HepG2 (cell line): Measurements from ENCODE around the gene MTA1. TPM values are rescaled to one million over a fixed set of nuclear protein-coding genes. Genes with fewer than 3 reads are reported as not detected.

Source experiments
- ASH2L ChIP-seq: fragments of 300-600, 200-600 bp; sonication (generic); IDR thresholded peaks from 2 replicates; pipeline ENCODE4 v1.7.0; 2017; ENCODE audit warnings: low read depth, mild to moderate bottlenecking, moderate library complexity, mixed read lengths, low read length; ENCODE audit not compliant: insufficient read length
- JUN ChIP-seq: sonication (generic); formaldehyde crosslinking; IDR thresholded peaks from 2 replicates; pipeline ENCODE4 v1.4.0; 2020; ENCODE audit warnings: mild to moderate bottlenecking, missing genetic modification reagents
- SMAD3 ChIP-seq: sonication (generic); formaldehyde crosslinking; IDR thresholded peaks from 2 replicates; pipeline ENCODE4 v1.4.0; 2020; ENCODE audit warnings: missing genetic modification reagents
- USF2 ChIP-seq, 2 experiments: sonication (generic) in 1 of 2; formaldehyde crosslinking in 1 of 2; IDR thresholded peaks; 2 replicates each; pipeline versions ENCODE4 v1.5.1 to v1.6.1; 2011 to 2020; ENCODE audit warnings: borderline replicate concordance in 1 of 2, low read depth in 1 of 2, low read length in 1 of 2, mild to moderate bottlenecking in 1 of 2, missing genetic modification reagents in 1 of 2, moderate library complexity in 1 of 2
- XBP1 ChIP-seq: sonication (generic); formaldehyde crosslinking; IDR thresholded peaks from 2 replicates; pipeline ENCODE4 v1.5.0; 2020; ENCODE audit warnings: missing genetic modification reagents
- ZFAT ChIP-seq: sonication (generic); formaldehyde crosslinking; conservative IDR thresholded peaks from 2 replicates; pipeline ENCODE4 v1.8.1; 2023; ENCODE audit warnings: missing genetic modification reagents, inconsistent platforms
- ZNF709 ChIP-seq: sonication (generic); formaldehyde crosslinking; IDR thresholded peaks from 2 replicates; pipeline ENCODE4 v1.5.0; 2020; ENCODE audit warnings: mild to moderate bottlenecking, missing genetic modification reagents
- polyA plus RNA-seq, 8 experiments: library from polyadenylated mRNA; depleted of rRNA in 3 of 8; stranded (reverse) in 7 of 8; unstranded in 1 of 8; fragments of >200 nt; fragmentation: Illumina TruSeq in 4 of 8; extraction: Trizol in 4 of 8; gene quantifications; 2 replicates each; pipeline versions ENCODE4 v1.2.1 to v1.2.3, GENCODE V29; 2011 to 2016; ENCODE audit warnings: low read depth in 4 of 8, missing spikeins in 1 of 8, mixed read lengths in 1 of 8; ENCODE audit not compliant: insufficient read depth in 1 of 8
- total RNA-seq, 5 experiments: library from RNA; depleted of rRNA; stranded (reverse); fragments of >200 nt; fragmentation: Illumina TruSeq; extraction: Trizol; gene quantifications; 2 replicates each; pipeline ENCODE4 v1.2.3, GENCODE V29; 2016; ENCODE audit warnings: low read depth in 1 of 5
- TF ChIP-seq, protein P1 (sequence below): sonication (generic); formaldehyde crosslinking; conservative IDR thresholded peaks from 2 replicates; pipeline ENCODE4 v1.8.0; 2022; ENCODE audit warnings: missing genetic modification reagents
- TF ChIP-seq, protein P2 (sequence below): sonication (generic); formaldehyde crosslinking; IDR thresholded peaks from 2 replicates; pipeline ENCODE4 v1.5.1; 2020; ENCODE audit warnings: mild to moderate bottlenecking, missing genetic modification reagents, moderate library complexity
- TF ChIP-seq, protein P3 (sequence below): sonication (generic); formaldehyde crosslinking; conservative IDR thresholded peaks from 2 replicates; pipeline ENCODE4 v1.4.0; 2020; ENCODE audit warnings: missing genetic modification reagents
- TF ChIP-seq, protein P4 (sequence below): sonication (generic); formaldehyde crosslinking; IDR thresholded peaks from 2 replicates; pipeline ENCODE4 v1.9.0; 2021; ENCODE audit warnings: mild to moderate bottlenecking, missing genetic modification reagents

Gene MTA1
- total and polyA plus RNA-seq, 2 of the 13 experiments (the other 11 are each of a cell fraction or from before 2014, with no cell fraction given), result 35.2 to 85.8 TPM

DNA sequence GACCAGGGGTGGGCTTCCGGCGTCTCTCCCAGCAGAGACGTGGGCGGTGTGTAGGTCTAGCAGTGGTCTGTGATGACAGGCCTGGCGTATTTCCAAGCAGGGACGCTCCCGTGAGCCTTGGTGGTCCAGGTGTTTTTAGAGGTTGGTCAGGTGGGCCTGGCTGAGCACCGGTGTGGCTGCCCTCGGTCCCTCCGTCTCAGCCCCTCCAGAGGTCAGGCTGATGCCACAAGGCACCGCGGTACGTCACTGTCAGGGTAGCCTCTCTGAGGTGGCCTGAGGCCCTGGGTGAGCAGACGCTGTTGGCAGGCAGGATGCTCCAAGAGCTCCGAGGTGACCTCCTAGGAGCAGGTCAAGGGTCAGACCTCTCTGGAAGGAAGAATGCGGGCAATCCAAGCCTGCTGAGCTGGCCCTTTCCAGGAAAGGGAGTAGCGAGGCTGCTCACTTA is 13.6 kb downstream of the MTA1 start (continued):
- TF ChIP-seq ZNF709 (CRISPR knock-in tag) (no peak), SMAD3 (CRISPR knock-in tag) (no peak), USF2 (IDR thresholded peaks at IDR 0.05; ENCODE audit: low read depth, low read length) (no peak), USF2 (CRISPR knock-in tag; IDR thresholded peaks at IDR 0.05; ENCODE audit: borderline replicate concordance) (no peak), JUN (CRISPR knock-in tag) (no peak), ZFAT (no peak), XBP1 (CRISPR knock-in tag) (no peak), ASH2L (no peak)
- TF ChIP-seq, protein P1, sequence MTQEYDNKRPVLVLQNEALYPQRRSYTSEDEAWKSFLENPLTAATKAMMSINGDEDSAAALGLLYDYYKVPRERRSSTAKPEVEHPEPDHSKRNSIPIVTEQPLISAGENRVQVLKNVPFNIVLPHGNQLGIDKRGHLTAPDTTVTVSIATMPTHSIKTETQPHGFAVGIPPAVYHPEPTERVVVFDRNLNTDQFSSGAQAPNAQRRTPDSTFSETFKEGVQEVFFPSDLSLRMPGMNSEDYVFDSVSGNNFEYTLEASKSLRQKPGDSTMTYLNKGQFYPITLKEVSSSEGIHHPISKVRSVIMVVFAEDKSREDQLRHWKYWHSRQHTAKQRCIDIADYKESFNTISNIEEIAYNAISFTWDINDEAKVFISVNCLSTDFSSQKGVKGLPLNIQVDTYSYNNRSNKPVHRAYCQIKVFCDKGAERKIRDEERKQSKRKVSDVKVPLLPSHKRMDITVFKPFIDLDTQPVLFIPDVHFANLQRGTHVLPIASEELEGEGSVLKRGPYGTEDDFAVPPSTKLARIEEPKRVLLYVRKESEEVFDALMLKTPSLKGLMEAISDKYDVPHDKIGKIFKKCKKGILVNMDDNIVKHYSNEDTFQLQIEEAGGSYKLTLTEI (CRISPR knock-in tag), result no peak
- TF ChIP-seq, protein P2, sequence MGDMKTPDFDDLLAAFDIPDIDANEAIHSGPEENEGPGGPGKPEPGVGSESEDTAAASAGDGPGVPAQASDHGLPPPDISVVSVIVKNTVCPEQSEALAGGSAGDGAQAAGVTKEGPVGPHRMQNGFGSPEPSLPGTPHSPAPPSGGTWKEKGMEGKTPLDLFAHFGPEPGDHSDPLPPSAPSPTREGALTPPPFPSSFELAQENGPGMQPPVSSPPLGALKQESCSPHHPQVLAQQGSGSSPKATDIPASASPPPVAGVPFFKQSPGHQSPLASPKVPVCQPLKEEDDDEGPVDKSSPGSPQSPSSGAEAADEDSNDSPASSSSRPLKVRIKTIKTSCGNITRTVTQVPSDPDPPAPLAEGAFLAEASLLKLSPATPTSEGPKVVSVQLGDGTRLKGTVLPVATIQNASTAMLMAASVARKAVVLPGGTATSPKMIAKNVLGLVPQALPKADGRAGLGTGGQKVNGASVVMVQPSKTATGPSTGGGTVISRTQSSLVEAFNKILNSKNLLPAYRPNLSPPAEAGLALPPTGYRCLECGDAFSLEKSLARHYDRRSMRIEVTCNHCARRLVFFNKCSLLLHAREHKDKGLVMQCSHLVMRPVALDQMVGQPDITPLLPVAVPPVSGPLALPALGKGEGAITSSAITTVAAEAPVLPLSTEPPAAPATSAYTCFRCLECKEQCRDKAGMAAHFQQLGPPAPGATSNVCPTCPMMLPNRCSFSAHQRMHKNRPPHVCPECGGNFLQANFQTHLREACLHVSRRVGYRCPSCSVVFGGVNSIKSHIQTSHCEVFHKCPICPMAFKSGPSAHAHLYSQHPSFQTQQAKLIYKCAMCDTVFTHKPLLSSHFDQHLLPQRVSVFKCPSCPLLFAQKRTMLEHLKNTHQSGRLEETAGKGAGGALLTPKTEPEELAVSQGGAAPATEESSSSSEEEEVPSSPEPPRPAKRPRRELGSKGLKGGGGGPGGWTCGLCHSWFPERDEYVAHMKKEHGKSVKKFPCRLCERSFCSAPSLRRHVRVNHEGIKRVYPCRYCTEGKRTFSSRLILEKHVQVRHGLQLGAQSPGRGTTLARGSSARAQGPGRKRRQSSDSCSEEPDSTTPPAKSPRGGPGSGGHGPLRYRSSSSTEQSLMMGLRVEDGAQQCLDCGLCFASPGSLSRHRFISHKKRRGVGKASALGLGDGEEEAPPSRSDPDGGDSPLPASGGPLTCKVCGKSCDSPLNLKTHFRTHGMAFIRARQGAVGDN (CRISPR knock-in tag), result peak; percentile 23; the same call in 1 of the 2 replicates
- TF ChIP-seq, protein P3, sequence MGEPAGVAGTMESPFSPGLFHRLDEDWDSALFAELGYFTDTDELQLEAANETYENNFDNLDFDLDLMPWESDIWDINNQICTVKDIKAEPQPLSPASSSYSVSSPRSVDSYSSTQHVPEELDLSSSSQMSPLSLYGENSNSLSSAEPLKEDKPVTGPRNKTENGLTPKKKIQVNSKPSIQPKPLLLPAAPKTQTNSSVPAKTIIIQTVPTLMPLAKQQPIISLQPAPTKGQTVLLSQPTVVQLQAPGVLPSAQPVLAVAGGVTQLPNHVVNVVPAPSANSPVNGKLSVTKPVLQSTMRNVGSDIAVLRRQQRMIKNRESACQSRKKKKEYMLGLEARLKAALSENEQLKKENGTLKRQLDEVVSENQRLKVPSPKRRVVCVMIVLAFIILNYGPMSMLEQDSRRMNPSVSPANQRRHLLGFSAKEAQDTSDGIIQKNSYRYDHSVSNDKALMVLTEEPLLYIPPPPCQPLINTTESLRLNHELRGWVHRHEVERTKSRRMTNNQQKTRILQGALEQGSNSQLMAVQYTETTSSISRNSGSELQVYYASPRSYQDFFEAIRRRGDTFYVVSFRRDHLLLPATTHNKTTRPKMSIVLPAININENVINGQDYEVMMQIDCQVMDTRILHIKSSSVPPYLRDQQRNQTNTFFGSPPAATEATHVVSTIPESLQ (CRISPR knock-in tag), result no peak
- TF ChIP-seq, protein P4, sequence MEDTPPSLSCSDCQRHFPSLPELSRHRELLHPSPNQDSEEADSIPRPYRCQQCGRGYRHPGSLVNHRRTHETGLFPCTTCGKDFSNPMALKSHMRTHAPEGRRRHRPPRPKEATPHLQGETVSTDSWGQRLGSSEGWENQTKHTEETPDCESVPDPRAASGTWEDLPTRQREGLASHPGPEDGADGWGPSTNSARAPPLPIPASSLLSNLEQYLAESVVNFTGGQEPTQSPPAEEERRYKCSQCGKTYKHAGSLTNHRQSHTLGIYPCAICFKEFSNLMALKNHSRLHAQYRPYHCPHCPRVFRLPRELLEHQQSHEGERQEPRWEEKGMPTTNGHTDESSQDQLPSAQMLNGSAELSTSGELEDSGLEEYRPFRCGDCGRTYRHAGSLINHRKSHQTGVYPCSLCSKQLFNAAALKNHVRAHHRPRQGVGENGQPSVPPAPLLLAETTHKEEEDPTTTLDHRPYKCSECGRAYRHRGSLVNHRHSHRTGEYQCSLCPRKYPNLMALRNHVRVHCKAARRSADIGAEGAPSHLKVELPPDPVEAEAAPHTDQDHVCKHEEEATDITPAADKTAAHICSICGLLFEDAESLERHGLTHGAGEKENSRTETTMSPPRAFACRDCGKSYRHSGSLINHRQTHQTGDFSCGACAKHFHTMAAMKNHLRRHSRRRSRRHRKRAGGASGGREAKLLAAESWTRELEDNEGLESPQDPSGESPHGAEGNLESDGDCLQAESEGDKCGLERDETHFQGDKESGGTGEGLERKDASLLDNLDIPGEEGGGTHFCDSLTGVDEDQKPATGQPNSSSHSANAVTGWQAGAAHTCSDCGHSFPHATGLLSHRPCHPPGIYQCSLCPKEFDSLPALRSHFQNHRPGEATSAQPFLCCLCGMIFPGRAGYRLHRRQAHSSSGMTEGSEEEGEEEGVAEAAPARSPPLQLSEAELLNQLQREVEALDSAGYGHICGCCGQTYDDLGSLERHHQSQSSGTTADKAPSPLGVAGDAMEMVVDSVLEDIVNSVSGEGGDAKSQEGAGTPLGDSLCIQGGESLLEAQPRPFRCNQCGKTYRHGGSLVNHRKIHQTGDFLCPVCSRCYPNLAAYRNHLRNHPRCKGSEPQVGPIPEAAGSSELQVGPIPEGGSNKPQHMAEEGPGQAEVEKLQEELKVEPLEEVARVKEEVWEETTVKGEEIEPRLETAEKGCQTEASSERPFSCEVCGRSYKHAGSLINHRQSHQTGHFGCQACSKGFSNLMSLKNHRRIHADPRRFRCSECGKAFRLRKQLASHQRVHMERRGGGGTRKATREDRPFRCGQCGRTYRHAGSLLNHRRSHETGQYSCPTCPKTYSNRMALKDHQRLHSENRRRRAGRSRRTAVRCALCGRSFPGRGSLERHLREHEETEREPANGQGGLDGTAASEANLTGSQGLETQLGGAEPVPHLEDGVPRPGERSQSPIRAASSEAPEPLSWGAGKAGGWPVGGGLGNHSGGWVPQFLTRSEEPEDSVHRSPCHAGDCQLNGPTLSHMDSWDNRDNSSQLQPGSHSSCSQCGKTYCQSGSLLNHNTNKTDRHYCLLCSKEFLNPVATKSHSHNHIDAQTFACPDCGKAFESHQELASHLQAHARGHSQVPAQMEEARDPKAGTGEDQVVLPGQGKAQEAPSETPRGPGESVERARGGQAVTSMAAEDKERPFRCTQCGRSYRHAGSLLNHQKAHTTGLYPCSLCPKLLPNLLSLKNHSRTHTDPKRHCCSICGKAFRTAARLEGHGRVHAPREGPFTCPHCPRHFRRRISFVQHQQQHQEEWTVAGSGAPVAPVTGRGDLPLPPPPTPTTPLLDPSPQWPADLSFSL (CRISPR knock-in tag), result no peak
